Neural progenitor cell (in vitro differentiated cells): ENCODE data around the gene ZNF628. TPM values are rescaled to one million over a fixed set of nuclear protein-coding genes. Genes with fewer than 3 reads are reported as not detected.

Source experiments
- DNase-seq: peaks from one replicate; pipeline ENCODE4 v3.0.0-alpha.2; 2016; ENCODE audit warnings: low spot score
- H2AFZ ChIP-seq: fragments of 200-600 bp; sonication (generic); replicated peaks from 2 replicates; pipeline ENCODE4 v1.6.1; 2016; ENCODE audit warnings: antibody characterized with exemption
- H3F3A ChIP-seq: fragments of 200-600 bp; sonication (generic); 2 replicates; pipeline ENCODE4 v1.6.1; 2016; ENCODE audit warnings: antibody characterized with exemption, low read depth
- H3K27ac ChIP-seq: fragments of 200-600 bp; sonication (generic); 2 replicates; pipeline ENCODE4 v1.5.1; 2016; ENCODE audit warnings: mild to moderate bottlenecking
- H3K27me3 ChIP-seq: fragments of 200-600 bp; sonication (generic); 2 replicates; pipeline ENCODE4 v1.6.1; 2016; ENCODE audit warnings: mild to moderate bottlenecking, moderate library complexity
- H3K36me3 ChIP-seq: fragments of 200-600 bp; sonication (generic); 2 replicates; pipeline ENCODE4 v1.5.1; 2016
- H3K4me1 ChIP-seq: fragments of 200-600 bp; sonication (generic); 2 replicates; pipeline ENCODE4 v1.6.1; 2016; ENCODE audit warnings: mixed run types
- H3K4me2 ChIP-seq: fragments of 200-600 bp; sonication (generic); 2 replicates; pipeline ENCODE4 v1.6.1; 2016
- H3K4me3 ChIP-seq: fragments of 200-600 bp; sonication (generic); 2 replicates; pipeline ENCODE4 v1.5.1; 2016
- H3K79me2 ChIP-seq: fragments of 200-600 bp; sonication (generic); 2 replicates; pipeline ENCODE4 v1.6.1; 2016; ENCODE audit warnings: low read depth
- H3K9ac ChIP-seq: fragments of 200-600 bp; sonication (generic); 2 replicates; pipeline ENCODE4 v1.6.1; 2016
- H3K9me3 ChIP-seq: fragments of 200-600 bp; sonication (generic); 2 replicates; pipeline ENCODE4 v1.5.1; 2016; ENCODE audit warnings: low read depth
- H4K20me1 ChIP-seq: fragments of 200-600 bp; sonication (generic); 2 replicates; pipeline ENCODE4 v1.6.1; 2016; ENCODE audit warnings: low read depth
- H3K27ac Mint-ChIP-seq: 3 replicates; pipeline ENCODE4 v1.8.0; 2021; ENCODE audit warnings: mixed read lengths
- H3K27me3 Mint-ChIP-seq: 2 replicates; pipeline ENCODE4 v1.8.0; 2022; ENCODE audit warnings: low read depth, mild to moderate bottlenecking, inconsistent platforms, moderate library complexity, mixed read lengths; ENCODE audit not compliant: insufficient read depth
- H3K36me3 Mint-ChIP-seq: 3 replicates; pipeline ENCODE4 v1.8.0; 2021; ENCODE audit warnings: mixed read lengths
- H3K4me1 Mint-ChIP-seq: 3 replicates; pipeline ENCODE4 v1.8.0; 2021; ENCODE audit warnings: mixed read lengths
- H3K4me3 Mint-ChIP-seq: 3 replicates; pipeline ENCODE4 v1.8.0; 2021; ENCODE audit warnings: mild to moderate bottlenecking, moderate library complexity, mixed read lengths
- H3K9me3 Mint-ChIP-seq: 3 replicates; pipeline ENCODE4 v1.8.0; 2020; ENCODE audit warnings: mixed read lengths
- EZH2 ChIP-seq: fragments of 200-600 bp; sonication (generic); IDR thresholded peaks from 2 replicates; pipeline ENCODE4 v1.6.1; 2017; ENCODE audit warnings: antibody characterized with exemption, mild to moderate bottlenecking, moderate library complexity
- EZH2phosphoT487 ChIP-seq: fragments of 200-600 bp; sonication (generic); IDR thresholded peaks from 2 replicates; pipeline ENCODE4 v1.6.1; 2017; ENCODE audit warnings: antibody characterized with exemption
- total RNA-seq: library from RNA; depleted of rRNA; stranded (reverse); fragments of >200 nt; gene quantifications from 2 replicates; pipeline ENCODE4 v1.2.3, GENCODE V29; 2015; ENCODE audit warnings: low replicate concordance
- TF ChIP-seq, protein P1 (sequence below): fragments of 200-600 bp; sonication (generic); IDR thresholded peaks from 2 replicates; pipeline ENCODE4 v1.5.1; 2017; ENCODE audit warnings: antibody characterized with exemption, mild to moderate bottlenecking

The ZNF628 gene
- total RNA-seq, 1 donor from 2014 or later, result not detected

DNA sequence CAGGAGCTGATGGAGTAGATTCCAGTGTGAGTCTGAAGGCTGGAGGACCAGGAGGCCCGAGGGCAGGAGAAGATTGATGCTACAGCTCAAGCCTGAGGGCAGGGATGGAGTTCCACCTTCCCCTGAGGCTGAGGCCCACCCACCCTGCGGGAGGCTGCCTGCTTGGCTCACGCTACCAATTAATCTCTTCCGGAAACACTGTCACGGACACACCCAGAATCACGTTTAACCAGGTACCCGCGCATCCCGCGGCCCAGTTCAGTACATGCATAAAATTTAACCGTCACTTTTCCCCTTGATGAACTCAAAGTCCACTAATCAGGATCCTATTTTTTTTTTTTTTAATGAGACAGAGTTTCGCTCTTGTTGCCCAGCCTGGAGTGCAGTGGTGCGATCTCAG lies 5.2 kb upstream of the ZNF628 start:
- Histone ChIP-seq H2AFZ (no peak overlapping the region), H4K20me1 (no peaks in the 10 kb centered on the region), H3K4me3 (no peak overlapping the region), H3K79me2 (no peaks in the 10 kb centered on the region), H3K27me3 (no peaks in the 10 kb centered on the region), H3K9me3 (no peaks in the 10 kb centered on the region), H3K36me3 (no peaks in the 10 kb centered on the region), H3K4me1 (peaks cover 27% of the 10 kb centered on the region), H3F3A (peaks cover 48% of the 10 kb centered on the region), H3K9ac (no peak overlapping the region), H3K4me2 (no peak overlapping the region), H3K27ac (no peak overlapping the region)
- Mint-ChIP-seq H3K27me3 (peaks cover 14% of the 10 kb centered on the region), H3K36me3 (no peaks in the 10 kb centered on the region), H3K9me3 (no peaks in the 10 kb centered on the region), H3K4me3 (no peak overlapping the region), H3K27ac (no peak overlapping the region), H3K4me1 (peaks cover 30% of the 10 kb centered on the region)
- TF ChIP-seq EZH2 (no peak), EZH2phosphoT487 (no peak)
- TF ChIP-seq, protein P1, sequence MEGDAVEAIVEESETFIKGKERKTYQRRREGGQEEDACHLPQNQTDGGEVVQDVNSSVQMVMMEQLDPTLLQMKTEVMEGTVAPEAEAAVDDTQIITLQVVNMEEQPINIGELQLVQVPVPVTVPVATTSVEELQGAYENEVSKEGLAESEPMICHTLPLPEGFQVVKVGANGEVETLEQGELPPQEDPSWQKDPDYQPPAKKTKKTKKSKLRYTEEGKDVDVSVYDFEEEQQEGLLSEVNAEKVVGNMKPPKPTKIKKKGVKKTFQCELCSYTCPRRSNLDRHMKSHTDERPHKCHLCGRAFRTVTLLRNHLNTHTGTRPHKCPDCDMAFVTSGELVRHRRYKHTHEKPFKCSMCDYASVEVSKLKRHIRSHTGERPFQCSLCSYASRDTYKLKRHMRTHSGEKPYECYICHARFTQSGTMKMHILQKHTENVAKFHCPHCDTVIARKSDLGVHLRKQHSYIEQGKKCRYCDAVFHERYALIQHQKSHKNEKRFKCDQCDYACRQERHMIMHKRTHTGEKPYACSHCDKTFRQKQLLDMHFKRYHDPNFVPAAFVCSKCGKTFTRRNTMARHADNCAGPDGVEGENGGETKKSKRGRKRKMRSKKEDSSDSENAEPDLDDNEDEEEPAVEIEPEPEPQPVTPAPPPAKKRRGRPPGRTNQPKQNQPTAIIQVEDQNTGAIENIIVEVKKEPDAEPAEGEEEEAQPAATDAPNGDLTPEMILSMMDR, result no peak
- DNase-seq, result no peak

GRCh38 chr19:55472463-55472862 lies 4.0 kb upstream of the ZNF628 start:
- TF ChIP-seq, protein P1, result no peak
- no peak for TF ChIP-seq EZH2
- no peak for TF ChIP-seq EZH2phosphoT487
- no peak overlapping the region for H3K4me2 ChIP-seq
- H3K9ac ChIP-seq, result no peak overlapping the region
- H3K4me3 ChIP-seq, result no peak overlapping the region
- H3K4me1 Mint-ChIP-seq, result peaks cover 27% of the 10 kb centered on the region
- H3K9me3 Mint-ChIP-seq, result no peaks in the 10 kb centered on the region
- H3K27me3 ChIP-seq, result no peaks in the 10 kb centered on the region
- no peaks in the 10 kb centered on the region for H3K36me3 ChIP-seq
- peaks cover 47% of the 10 kb centered on the region for H3F3A ChIP-seq
- no peak overlapping the region for H2AFZ ChIP-seq
- peaks cover 4% of the 10 kb centered on the region for H3K79me2 ChIP-seq
- no peak overlapping the region for H3K27ac ChIP-seq
- no peak for DNase-seq
- no peaks in the 10 kb centered on the region for H3K9me3 ChIP-seq
- no peak overlapping the region for H3K27ac Mint-ChIP-seq
- H3K4me1 ChIP-seq, result peaks cover 30% of the 10 kb centered on the region
- H3K27me3 Mint-ChIP-seq, result peaks cover 15% of the 10 kb centered on the region
- no peaks in the 10 kb centered on the region for H3K36me3 Mint-ChIP-seq
- H4K20me1 ChIP-seq, result no peaks in the 10 kb centered on the region
- no peak overlapping the region for H3K4me3 Mint-ChIP-seq

DNA sequence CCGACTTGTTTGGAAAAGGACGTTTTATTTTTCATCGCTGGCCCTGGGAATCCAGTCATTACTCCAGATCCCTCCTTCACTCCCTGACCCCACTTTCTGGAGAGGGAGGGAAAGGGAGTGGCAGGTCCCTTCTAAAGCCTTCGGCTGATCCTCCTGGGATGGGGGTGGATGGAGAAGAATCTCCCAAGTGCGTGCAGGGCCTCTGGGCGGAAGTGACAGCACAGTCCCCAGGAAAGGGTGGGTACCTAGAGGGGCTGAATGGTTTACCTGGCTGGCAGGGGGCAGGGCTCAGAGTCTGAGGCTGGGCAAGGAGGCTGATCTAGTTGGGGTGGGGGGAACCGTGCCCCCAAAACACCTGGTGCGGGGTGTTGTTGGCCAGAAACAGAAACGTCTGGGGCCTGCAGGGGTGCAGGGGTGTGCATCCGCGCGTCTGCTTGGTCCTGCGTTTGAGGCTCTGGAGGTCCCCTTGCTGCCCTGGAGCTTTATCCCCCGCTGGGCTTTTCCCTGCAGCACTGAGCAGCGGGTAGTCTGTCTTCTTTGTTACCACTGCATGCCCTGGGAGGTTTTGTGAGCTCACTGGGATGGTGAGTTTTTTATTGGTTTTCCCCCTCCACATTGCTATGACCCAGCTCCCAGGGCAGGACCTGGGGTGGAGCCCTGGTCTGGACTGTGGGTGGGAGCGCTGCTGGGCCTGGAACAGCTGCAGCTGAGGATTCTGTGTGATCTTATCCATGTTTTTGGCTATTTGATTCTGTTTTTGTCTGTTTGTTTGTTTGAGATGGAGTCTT lies 3.0 kb upstream of the ZNF628 start:
- H3K27ac Mint-ChIP-seq, result peak overlapping the region; percentile 85
- H3K36me3 Mint-ChIP-seq, result no peaks in the 10 kb centered on the region
- H3K4me1 ChIP-seq, result peaks cover 35% of the 10 kb centered on the region
- no peak overlapping the region for H3K4me3 ChIP-seq
- H2AFZ ChIP-seq, result peak overlapping the region; percentile 39
- peaks cover 14% of the 10 kb centered on the region for H3K79me2 ChIP-seq
- no peaks in the 10 kb centered on the region for H3K9me3 ChIP-seq
- peak overlapping the region; percentile 27 for H3K27ac ChIP-seq
- no peaks in the 10 kb centered on the region for H3K36me3 ChIP-seq
- H4K20me1 ChIP-seq, result no peaks in the 10 kb centered on the region
- no peak overlapping the region for H3K4me3 Mint-ChIP-seq
- DNase-seq, result peak; percentile 49
- H3K27me3 Mint-ChIP-seq, result peaks cover 15% of the 10 kb centered on the region
- peak overlapping the region; percentile 56 for H3K4me2 ChIP-seq
- no peak overlapping the region for H3K9ac ChIP-seq
- peaks cover 49% of the 10 kb centered on the region for H3F3A ChIP-seq
- no peaks in the 10 kb centered on the region for H3K27me3 ChIP-seq
- TF ChIP-seq, protein P1, result no peak
- TF ChIP-seq EZH2phosphoT487 (no peak), EZH2 (no peak)
- H3K9me3 Mint-ChIP-seq, result no peaks in the 10 kb centered on the region
- peaks cover 35% of the 10 kb centered on the region for H3K4me1 Mint-ChIP-seq
